MM.1S (cell line): ENCODE measurements around the gene TTC33.

Experiments
- DNase-seq: peaks from one replicate; pipeline ENCODE4 v3.0.0-alpha.2; 2015
- H2AFZ ChIP-seq: fragments of 300-600 bp; sonication (generic); 2 replicates; pipeline ENCODE4 v1.6.0; 2016; ENCODE audit warnings: antibody characterized with exemption, low read length
- H3F3A ChIP-seq: fragments of 300-600 bp; sonication (generic); 2 replicates; pipeline ENCODE4 v1.6.1; 2016; ENCODE audit warnings: mild to moderate bottlenecking, antibody characterized with exemption, low read length, moderate library complexity, mixed read lengths; ENCODE audit not compliant: insufficient read depth
- H3K27ac ChIP-seq: fragments of 300-600 bp; sonication (generic); 2 replicates; pipeline ENCODE4 v1.5.1; 2016; ENCODE audit warnings: mild to moderate bottlenecking, low read length
- H3K27me3 ChIP-seq: fragments of 300-600 bp; sonication (generic); replicated peaks from 2 replicates; pipeline ENCODE4 v1.6.0; 2016; ENCODE audit warnings: low read length; ENCODE audit not compliant: insufficient read depth
- H3K36me3 ChIP-seq: fragments of 300-600 bp; sonication (generic); replicated peaks from 2 replicates; pipeline ENCODE4 v1.6.1; 2016; ENCODE audit warnings: mild to moderate bottlenecking, low read length, mixed read lengths; ENCODE audit not compliant: insufficient read depth
- H3K4me1 ChIP-seq: fragments of 300-600 bp; sonication (generic); 2 replicates; pipeline ENCODE4 v1.6.1; 2016; ENCODE audit warnings: low read length, mixed read lengths
- H3K4me2 ChIP-seq: fragments of 300-600 bp; sonication (generic); 2 replicates; pipeline ENCODE4 v1.6.0; 2016; ENCODE audit warnings: low read depth, low read length
- H3K4me3 ChIP-seq: fragments of 300-600 bp; sonication (generic); 2 replicates; pipeline ENCODE4 v1.5.1; 2016; ENCODE audit warnings: low read length, mixed read lengths
- H3K79me2 ChIP-seq: fragments of 300-600 bp; sonication (generic); 2 replicates; pipeline ENCODE4 v1.6.1; 2016; ENCODE audit warnings: mixed run types, low read length, mixed read lengths
- H3K9ac ChIP-seq: fragments of 300-600 bp; sonication (generic); 2 replicates; pipeline ENCODE4 v1.6.1; 2016; ENCODE audit warnings: low read length, mixed read lengths
- H3K9me2 ChIP-seq: fragments of 300-600 bp; sonication (generic); replicated peaks from 2 replicates; pipeline ENCODE4 v1.6.1; 2016; ENCODE audit warnings: mild to moderate bottlenecking, low read length, mixed read lengths; ENCODE audit not compliant: insufficient read depth
- H3K9me3 ChIP-seq: fragments of 300-600 bp; sonication (generic); replicated peaks from 2 replicates; pipeline ENCODE4 v1.6.1; 2016; ENCODE audit warnings: mild to moderate bottlenecking, low read length, mixed read lengths; ENCODE audit not compliant: insufficient read depth
- H4K20me1 ChIP-seq: fragments of 300-600 bp; sonication (generic); 2 replicates; pipeline ENCODE4 v1.6.1; 2016; ENCODE audit warnings: mild to moderate bottlenecking, low read length, moderate library complexity, mixed read lengths; ENCODE audit not compliant: insufficient read depth
- EZH2 ChIP-seq: fragments of 300-600 bp; sonication (generic); optimal IDR thresholded peaks from 2 replicates; pipeline ENCODE3; 2017; ENCODE audit warnings: low read depth, mild to moderate bottlenecking, antibody characterized with exemption, low read length, mixed read lengths
- EZH2phosphoT487 ChIP-seq: fragments of 300-600 bp; sonication (generic); IDR thresholded peaks from 2 replicates; pipeline ENCODE4 v1.6.1; 2018; ENCODE audit warnings: antibody characterized with exemption, low read length
- TF ChIP-seq, protein P1 (sequence below): fragments of 300-600 bp; sonication (generic); IDR thresholded peaks from 2 replicates; pipeline ENCODE4 v1.5.1; 2016; ENCODE audit warnings: antibody characterized with exemption, low read length, mixed read lengths

Gene TTC33

DNA sequence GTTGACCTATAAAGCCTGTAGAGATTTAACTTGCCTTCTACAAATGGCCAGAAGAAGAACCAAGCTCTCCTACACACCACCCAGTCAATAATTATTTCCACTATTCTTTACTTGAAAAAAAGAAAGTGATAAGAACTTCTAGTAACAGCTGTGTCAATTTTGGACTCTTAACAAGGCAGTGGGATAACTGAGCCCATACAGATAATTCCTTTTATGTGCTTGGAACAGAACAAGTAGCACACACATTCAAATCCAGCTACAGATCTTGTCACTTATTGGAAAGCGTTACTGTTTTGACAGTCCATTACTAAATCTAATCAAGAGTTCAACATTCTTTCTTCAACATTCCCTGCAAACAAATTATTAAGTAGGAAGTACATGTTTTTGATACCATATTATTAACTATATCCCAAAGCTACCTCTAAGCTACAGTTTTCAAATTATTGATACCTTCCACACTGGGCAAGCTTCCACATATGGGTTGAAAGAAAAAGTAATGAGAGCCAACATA, 69.7 kb downstream of the TTC33 start:
- Histone ChIP-seq H3K4me3 (no peak overlapping the region), H3K9ac (no peak overlapping the region), H3K27ac (no peak overlapping the region), H3K9me2 (no peaks in the 10 kb centered on the region), H2AFZ (no peak overlapping the region), H3K36me3 (no peaks in the 10 kb centered on the region), H3K4me1 (0 out of 2 replicates have a peak, but pooled peaks cover 6% of the 10 kb centered on the region), H3K4me2 (no peak overlapping the region), H3F3A (no peaks in the 10 kb centered on the region), H3K9me3 (no peaks in the 10 kb centered on the region), H4K20me1 (no peaks in the 10 kb centered on the region), H3K79me2 (peaks cover 2% of the 10 kb centered on the region), H3K27me3 (no peaks in the 10 kb centered on the region)
- DNase-seq = no peak
- TF ChIP-seq EZH2phosphoT487 = no peak
- no peak for TF ChIP-seq EZH2
- TF ChIP-seq, protein P1, sequence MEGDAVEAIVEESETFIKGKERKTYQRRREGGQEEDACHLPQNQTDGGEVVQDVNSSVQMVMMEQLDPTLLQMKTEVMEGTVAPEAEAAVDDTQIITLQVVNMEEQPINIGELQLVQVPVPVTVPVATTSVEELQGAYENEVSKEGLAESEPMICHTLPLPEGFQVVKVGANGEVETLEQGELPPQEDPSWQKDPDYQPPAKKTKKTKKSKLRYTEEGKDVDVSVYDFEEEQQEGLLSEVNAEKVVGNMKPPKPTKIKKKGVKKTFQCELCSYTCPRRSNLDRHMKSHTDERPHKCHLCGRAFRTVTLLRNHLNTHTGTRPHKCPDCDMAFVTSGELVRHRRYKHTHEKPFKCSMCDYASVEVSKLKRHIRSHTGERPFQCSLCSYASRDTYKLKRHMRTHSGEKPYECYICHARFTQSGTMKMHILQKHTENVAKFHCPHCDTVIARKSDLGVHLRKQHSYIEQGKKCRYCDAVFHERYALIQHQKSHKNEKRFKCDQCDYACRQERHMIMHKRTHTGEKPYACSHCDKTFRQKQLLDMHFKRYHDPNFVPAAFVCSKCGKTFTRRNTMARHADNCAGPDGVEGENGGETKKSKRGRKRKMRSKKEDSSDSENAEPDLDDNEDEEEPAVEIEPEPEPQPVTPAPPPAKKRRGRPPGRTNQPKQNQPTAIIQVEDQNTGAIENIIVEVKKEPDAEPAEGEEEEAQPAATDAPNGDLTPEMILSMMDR = no peak

DNA sequence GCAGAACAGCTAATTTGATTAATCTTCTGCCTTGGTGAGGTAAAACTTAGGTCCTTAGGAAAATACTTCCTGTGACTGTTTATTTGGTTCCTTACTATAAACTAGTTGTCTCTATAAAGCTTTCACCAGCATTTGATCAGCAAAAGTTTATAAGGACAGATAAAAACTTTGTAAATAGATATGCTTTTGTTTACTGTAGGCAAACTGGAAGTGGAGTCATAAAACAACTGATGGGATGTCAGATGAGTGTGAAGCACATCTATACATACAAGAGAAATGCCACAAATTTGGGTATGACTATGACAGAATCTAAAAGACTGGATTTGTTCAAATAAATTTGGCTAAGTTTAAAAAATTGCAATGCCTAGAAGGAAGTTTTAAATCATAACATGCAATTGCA, 70.6 kb downstream of the TTC33 start:
- Histone ChIP-seq H3K9me3 (no peaks in the 10 kb centered on the region), H3K4me1 (peaks cover 6% of the 10 kb centered on the region; the same call in 1 of the 2 replicates), H3K9ac (no peak overlapping the region), H3K79me2 (peaks cover 8% of the 10 kb centered on the region), H3F3A (peaks cover 4% of the 10 kb centered on the region; the same call in 1 of the 2 replicates), H3K4me3 (no peak overlapping the region), H4K20me1 (no peaks in the 10 kb centered on the region), H3K27ac (no peak overlapping the region), H2AFZ (no peak overlapping the region), H3K27me3 (no peaks in the 10 kb centered on the region), H3K9me2 (no peaks in the 10 kb centered on the region), H3K4me2 (no peak overlapping the region), H3K36me3 (no peaks in the 10 kb centered on the region)
- no peak for DNase-seq
- TF ChIP-seq EZH2 (no peak), EZH2phosphoT487 (no peak)
- TF ChIP-seq, protein P1 = no peak

- Histone ChIP-seq H3F3A (peaks cover 19% of the 10 kb centered on the region), H3K4me2 (peak overlapping the region; percentile 13; the same call in 1 of the 2 replicates), H3K27ac (no peak overlapping the region), H3K4me3 (no peak overlapping the region), H2AFZ (no peak overlapping the region), H3K4me1 (peaks cover 6% of the 10 kb centered on the region; the same call in 1 of the 2 replicates), H3K9me2 (no peaks in the 10 kb centered on the region), H3K79me2 (peaks cover 8% of the 10 kb centered on the region), H3K27me3 (no peaks in the 10 kb centered on the region), H4K20me1 (no peaks in the 10 kb centered on the region), H3K9ac (no peak overlapping the region), H3K9me3 (no peaks in the 10 kb centered on the region), H3K36me3 (no peaks in the 10 kb centered on the region)
- DNase-seq = no peak
- TF ChIP-seq EZH2phosphoT487 = no peak
- TF ChIP-seq, protein P1 = no peak
- TF ChIP-seq EZH2 = no peak
Observed at GRCh38 chr5:40683305-40683704, 72.5 kb downstream of the TTC33 start.
